Vagina (tissue), 2 donors: Measurements from ENCODE around the gene SNX22.

ENCODE experiments used
- POLR2A ChIP-seq, 2 donors: fragments of 450-650 bp; IDR thresholded peaks; one replicate each; pipeline ENCODE4 v1.6.1; 2017; ENCODE audit warnings: antibody characterized with exemption in 2 of 2, mild to moderate bottlenecking in 2 of 2, moderate library complexity in 2 of 2
- TF ChIP-seq, protein P1 (sequence below), 3 experiments: fragments of 450-650 bp in 2 of 3; fragments of 200-600 bp in 1 of 3; sonication (generic) in 1 of 3; IDR thresholded peaks; one replicate each; pipeline ENCODE4 v1.5.1; 2017 to 2019; ENCODE audit warnings: antibody characterized with exemption in 3 of 3, mild to moderate bottlenecking in 2 of 3, moderate library complexity in 2 of 3

DNA sequence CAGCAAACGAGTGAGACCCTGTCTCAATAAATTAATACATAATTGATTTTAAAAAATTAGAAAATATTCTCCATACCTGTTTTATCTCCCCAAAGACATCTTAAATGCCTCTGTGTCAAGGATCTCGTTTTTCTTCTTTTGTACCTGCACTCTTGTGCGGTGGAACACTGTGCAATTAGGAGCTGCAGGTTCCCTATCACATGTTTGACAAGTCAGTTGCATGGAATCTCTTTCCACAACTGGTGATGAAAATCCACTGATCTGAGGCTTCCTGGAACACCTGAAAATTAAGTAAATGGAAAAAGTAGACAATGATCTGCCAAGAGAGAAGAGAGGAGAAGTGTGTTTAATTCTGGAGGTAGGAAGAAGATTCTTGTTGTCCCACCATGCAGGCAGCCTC, 3.0 kb upstream of the SNX22 start:
- no peak for TF ChIP-seq POLR2A (IDR thresholded peaks at IDR 0.05)
- TF ChIP-seq, protein P1, sequence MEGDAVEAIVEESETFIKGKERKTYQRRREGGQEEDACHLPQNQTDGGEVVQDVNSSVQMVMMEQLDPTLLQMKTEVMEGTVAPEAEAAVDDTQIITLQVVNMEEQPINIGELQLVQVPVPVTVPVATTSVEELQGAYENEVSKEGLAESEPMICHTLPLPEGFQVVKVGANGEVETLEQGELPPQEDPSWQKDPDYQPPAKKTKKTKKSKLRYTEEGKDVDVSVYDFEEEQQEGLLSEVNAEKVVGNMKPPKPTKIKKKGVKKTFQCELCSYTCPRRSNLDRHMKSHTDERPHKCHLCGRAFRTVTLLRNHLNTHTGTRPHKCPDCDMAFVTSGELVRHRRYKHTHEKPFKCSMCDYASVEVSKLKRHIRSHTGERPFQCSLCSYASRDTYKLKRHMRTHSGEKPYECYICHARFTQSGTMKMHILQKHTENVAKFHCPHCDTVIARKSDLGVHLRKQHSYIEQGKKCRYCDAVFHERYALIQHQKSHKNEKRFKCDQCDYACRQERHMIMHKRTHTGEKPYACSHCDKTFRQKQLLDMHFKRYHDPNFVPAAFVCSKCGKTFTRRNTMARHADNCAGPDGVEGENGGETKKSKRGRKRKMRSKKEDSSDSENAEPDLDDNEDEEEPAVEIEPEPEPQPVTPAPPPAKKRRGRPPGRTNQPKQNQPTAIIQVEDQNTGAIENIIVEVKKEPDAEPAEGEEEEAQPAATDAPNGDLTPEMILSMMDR (IDR thresholded peaks at IDR 0.05), result no peak
